ENCODE measurements around the gene RBBP8NL.

RBBP8NL gene

DNA sequence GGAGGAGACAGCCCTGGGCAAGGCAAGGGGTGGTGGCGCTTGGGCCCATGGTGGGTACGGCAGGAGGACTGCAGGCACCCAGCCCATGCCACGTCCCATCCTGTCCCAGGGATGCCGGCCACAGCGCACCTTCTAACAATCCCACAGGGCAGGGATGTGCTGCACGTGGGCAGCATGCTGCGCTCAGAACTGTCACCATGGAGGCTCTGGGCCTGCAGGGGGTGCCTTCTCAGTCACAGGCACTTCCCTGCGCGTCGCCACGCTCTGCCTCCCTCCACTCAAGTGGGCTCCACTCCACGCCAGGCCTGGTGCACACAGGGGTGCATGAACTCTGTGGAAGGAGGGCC, 22.6 kb downstream of the RBBP8NL start:
- Histone ChIP-seq H3K79me2 (ENCODE audit: control insufficient read depth, insufficient read depth, low read length, unreplicated experiment) (peaks cover 8% of the 10 kb centered on the region), H3K36me3 (ENCODE audit: insufficient read depth, low read length) (no peaks in the 10 kb centered on the region), H3K4me3 (ENCODE audit: low read depth, low read length) (no peak overlapping the region), H3K27ac (ENCODE audit: low read depth, low read length) (no peak overlapping the region), H3K27me3 (ENCODE audit: insufficient read depth, low read length) (no peaks in the 10 kb centered on the region), H2AFZ (ENCODE audit: low read length, unreplicated experiment) (no peak overlapping the region), H3K4me1 (ENCODE audit: control insufficient read depth, insufficient read depth, low read length, unreplicated experiment) (peaks cover 15% of the 10 kb centered on the region)

DNA sequence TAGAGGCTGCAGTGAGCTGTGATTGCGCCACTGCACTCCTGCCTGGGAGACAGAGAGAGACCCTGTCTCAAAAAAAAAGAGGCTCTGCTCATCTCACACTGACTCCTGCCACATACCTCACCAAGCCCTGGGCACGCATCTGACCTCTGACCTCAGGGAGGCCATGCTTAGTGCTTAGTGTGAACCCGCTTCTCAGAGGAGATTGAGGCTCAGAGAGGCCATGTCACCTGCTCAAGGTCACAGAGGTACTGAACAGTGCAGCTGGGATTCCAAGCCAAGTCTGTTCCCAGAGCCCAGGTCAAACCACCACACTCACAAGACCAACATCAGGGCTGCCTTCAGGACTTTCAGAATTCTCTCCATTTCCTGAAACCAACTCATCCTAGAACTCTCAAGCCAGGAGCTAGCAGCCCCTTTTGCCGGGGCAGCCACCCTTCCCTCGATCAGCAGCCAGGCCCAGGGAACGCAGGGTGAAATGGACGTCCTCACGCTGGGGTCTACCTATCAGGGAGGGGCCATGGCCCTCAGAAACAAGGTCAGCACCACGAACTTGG, 23.1 kb downstream of the RBBP8NL start:
- no peak overlapping the region for H3K4me3 ChIP-seq (ENCODE audit: low read depth, low read length)
- H3K36me3 ChIP-seq (ENCODE audit: insufficient read depth, low read length), result no peaks in the 10 kb centered on the region
- H2AFZ ChIP-seq (ENCODE audit: low read length, unreplicated experiment), result no peak overlapping the region
- H3K27ac ChIP-seq (ENCODE audit: low read depth, low read length), result no peak overlapping the region
- H3K79me2 ChIP-seq (ENCODE audit: control insufficient read depth, insufficient read depth, low read length, unreplicated experiment), result peaks cover 8% of the 10 kb centered on the region
- H3K4me1 ChIP-seq (ENCODE audit: control insufficient read depth, insufficient read depth, low read length, unreplicated experiment), result peaks cover 15% of the 10 kb centered on the region
- H3K27me3 ChIP-seq (ENCODE audit: insufficient read depth, low read length), result no peaks in the 10 kb centered on the region

DNA sequence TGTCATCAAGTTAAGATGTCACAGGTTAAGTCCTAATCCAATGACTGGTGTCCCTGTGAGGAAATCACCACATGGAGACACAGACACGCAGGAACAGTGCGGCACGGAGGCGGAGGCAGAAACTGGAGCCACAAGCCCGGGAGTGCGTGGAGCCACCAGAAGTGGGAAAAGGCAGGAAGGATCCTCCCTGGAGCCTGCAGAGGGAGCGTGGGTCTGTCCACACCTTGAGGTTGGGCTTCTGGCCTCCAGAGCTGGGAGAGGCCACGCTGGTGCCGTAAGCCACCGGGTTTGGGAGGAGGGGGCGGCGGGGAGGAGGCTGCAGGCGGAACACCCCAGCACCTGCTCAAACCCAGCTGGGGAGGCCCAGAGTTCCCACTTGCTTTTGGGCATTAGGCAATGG, 24.0 kb downstream of the RBBP8NL start:
- peaks cover 8% of the 10 kb centered on the region for H3K79me2 ChIP-seq (ENCODE audit: control insufficient read depth, insufficient read depth, low read length, unreplicated experiment)
- no peak overlapping the region for H3K27ac ChIP-seq (ENCODE audit: low read depth, low read length)
- H2AFZ ChIP-seq (ENCODE audit: low read length, unreplicated experiment), result no peak overlapping the region
- H3K36me3 ChIP-seq (ENCODE audit: insufficient read depth, low read length), result no peaks in the 10 kb centered on the region
- no peaks in the 10 kb centered on the region for H3K27me3 ChIP-seq (ENCODE audit: insufficient read depth, low read length)
- H3K4me1 ChIP-seq (ENCODE audit: control insufficient read depth, insufficient read depth, low read length, unreplicated experiment), result peaks cover 15% of the 10 kb centered on the region
- H3K4me3 ChIP-seq (ENCODE audit: low read depth, low read length), result no peak overlapping the region

DNA sequence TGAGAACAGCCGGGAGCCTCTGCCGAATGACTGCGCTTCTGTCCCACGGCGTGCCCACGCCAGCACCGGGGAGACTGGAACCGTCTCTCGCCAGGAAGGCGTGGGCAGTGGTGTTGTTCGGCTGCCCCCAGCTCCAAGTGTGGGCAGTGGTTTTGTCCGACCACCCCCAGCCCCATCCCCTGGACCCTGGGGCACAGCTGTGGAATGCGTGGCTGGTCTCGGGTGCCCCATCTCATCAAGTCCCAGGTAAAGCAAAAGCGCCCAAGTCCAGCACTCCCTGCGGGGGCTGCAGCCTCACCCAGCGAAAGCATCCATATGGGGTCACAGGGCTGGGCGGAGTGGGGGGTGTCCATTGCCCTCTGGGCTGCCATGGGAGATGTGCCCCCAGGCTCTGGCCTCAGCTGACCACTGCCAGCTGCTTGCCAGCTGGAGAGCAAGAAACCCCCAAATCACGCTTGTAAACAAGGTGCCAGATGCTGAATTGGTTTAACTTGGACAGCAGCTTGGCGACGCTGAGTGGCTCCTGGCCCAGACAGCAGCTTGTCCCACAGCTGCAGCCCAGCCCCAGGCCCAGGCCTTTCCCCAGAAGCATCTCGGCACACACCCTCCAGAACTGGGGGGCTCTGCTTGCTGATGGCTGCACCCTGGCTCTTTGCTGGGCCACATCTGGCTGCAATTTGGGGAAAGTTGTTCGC, 24.7 kb downstream of the RBBP8NL start:
- H2AFZ ChIP-seq (ENCODE audit: low read length, unreplicated experiment), result no peak overlapping the region
- peaks cover 12% of the 10 kb centered on the region for H3K4me1 ChIP-seq (ENCODE audit: control insufficient read depth, insufficient read depth, low read length, unreplicated experiment)
- H3K36me3 ChIP-seq (ENCODE audit: insufficient read depth, low read length), result no peaks in the 10 kb centered on the region
- no peak overlapping the region for H3K4me3 ChIP-seq (ENCODE audit: low read depth, low read length)
- peaks cover 8% of the 10 kb centered on the region for H3K79me2 ChIP-seq (ENCODE audit: control insufficient read depth, insufficient read depth, low read length, unreplicated experiment)
- no peaks in the 10 kb centered on the region for H3K27me3 ChIP-seq (ENCODE audit: insufficient read depth, low read length)
- H3K27ac ChIP-seq (ENCODE audit: low read depth, low read length), result no peak overlapping the region

DNA sequence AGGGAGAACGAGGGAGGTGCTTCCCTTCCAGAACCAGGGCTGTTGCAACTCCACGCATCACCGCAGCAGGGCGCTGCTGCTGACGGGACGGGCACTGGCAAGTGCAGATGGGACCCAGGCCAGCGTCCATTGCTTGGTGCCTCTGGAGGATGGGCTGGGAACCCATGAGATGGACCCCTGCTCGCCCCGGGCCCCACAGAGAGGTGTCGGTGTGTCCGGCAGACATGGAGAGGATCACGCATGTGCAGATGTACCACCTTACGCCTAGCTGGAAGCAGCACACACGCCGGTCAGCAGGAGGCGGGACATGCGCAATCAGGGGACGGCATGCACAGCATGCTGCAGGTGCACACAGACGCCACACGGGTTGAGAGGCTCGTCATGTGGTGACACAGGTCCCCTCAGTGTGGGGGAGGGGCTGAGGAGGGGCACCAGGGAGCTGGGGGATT, 26.0 kb downstream of the RBBP8NL start:
- Histone ChIP-seq H3K4me1 (ENCODE audit: control insufficient read depth, insufficient read depth, low read length, unreplicated experiment) (peaks cover 9% of the 10 kb centered on the region), H3K27ac (ENCODE audit: low read depth, low read length) (no peak overlapping the region)

DNA sequence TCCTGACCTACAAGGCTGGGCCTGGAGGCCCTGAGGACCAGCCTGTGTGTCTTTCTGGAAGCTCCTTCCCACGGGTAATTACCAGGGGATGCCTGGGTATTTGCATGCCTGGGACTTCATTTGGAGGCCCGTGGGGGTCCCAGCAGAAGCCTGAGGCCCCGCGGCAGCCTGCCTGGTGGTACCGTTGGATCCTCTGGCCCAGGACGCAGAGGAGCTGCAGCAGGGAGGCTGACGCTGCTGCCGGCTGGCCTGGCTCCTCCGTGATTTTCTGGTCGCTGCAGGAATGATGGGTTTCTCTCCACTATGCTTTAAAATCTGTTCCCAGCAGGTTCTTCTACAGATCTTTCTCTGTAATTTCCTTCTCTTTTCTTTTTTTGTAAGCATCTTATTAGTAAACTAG, 26.8 kb downstream of the RBBP8NL start:
- Histone ChIP-seq H3K27me3 (ENCODE audit: insufficient read depth, low read length) (no peaks in the 10 kb centered on the region), H3K36me3 (ENCODE audit: insufficient read depth, low read length) (no peaks in the 10 kb centered on the region), H3K4me1 (ENCODE audit: control insufficient read depth, insufficient read depth, low read length, unreplicated experiment) (peaks cover under 1% of the 10 kb centered on the region), H3K79me2 (ENCODE audit: control insufficient read depth, insufficient read depth, low read length, unreplicated experiment) (no peaks in the 10 kb centered on the region), H3K4me3 (ENCODE audit: low read depth, low read length) (no peak overlapping the region), H3K27ac (ENCODE audit: low read depth, low read length) (no peak overlapping the region), H2AFZ (ENCODE audit: low read length, unreplicated experiment) (no peak overlapping the region)

More for the DNA sequence above, 26.0 kb downstream of the RBBP8NL start:
- Histone ChIP-seq H3K36me3 (ENCODE audit: insufficient read depth, low read length) (no peaks in the 10 kb centered on the region), H2AFZ (ENCODE audit: low read length, unreplicated experiment) (no peak overlapping the region), H3K4me3 (ENCODE audit: low read depth, low read length) (no peak overlapping the region), H3K79me2 (ENCODE audit: control insufficient read depth, insufficient read depth, low read length, unreplicated experiment) (peaks cover 3% of the 10 kb centered on the region), H3K27me3 (ENCODE audit: insufficient read depth, low read length) (no peaks in the 10 kb centered on the region)

DNA sequence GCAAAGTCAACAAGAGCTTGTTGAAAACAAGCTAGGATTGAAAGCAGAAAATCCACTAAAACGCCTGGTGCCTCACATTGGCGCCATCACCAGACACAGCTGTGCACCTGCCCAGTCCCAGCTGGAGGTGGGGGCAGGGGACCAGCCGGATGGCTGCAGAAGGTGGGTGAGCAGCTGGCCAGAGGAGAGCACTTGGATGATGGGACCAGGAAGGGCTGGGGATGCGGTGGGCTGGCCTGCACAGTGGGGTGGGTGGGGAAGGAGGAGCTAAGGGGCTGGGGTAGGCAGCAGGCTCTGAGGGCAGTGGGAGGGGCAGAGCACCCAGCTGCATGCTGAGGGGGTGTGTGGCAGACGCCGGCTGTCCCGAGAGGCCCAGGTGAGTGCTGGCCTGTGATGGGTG, 27.3 kb downstream of the RBBP8NL start:
- Histone ChIP-seq H3K4me1 (ENCODE audit: control insufficient read depth, insufficient read depth, low read length, unreplicated experiment) (no peaks in the 10 kb centered on the region), H3K4me3 (ENCODE audit: low read depth, low read length) (no peak overlapping the region), H3K79me2 (ENCODE audit: control insufficient read depth, insufficient read depth, low read length, unreplicated experiment) (no peaks in the 10 kb centered on the region), H3K27me3 (ENCODE audit: insufficient read depth, low read length) (no peaks in the 10 kb centered on the region), H3K36me3 (ENCODE audit: insufficient read depth, low read length) (no peaks in the 10 kb centered on the region), H3K27ac (ENCODE audit: low read depth, low read length) (no peak overlapping the region), H2AFZ (ENCODE audit: low read length, unreplicated experiment) (no peak overlapping the region)

DNA sequence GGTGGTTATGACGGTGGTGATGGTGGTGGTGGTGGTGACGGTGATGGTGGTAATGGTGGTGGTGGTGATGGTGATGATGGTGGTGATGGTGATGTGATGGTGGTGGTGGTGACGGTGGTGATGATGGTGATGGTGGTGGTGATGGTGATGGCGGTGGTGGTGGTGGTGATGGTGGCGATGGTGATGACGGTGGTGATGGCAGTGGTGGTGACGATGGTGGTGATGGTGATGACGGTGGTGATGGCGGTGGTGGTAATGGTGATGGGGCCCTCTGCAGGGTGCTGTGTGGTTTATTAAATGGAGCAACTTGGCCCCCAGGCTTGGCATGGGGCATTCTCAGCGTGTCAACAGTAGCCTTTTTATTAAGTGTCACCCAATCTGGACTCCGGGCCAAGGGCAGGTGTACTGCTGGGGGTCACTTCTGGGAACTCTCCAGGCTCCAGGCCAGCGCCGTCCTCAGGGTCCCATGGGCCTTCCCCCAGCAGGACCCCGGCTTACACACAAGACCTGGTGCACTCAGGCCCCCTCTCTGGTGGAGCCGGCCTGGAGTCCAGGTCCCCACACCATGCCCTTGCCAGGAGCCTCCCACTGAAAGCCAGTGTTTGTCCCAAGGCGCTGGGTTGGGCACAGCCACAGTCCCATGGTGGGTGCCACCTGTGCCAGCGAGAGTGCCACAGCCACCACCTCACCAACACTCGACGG, 29.1 kb downstream of the RBBP8NL start:
- Histone ChIP-seq H3K27me3 (ENCODE audit: insufficient read depth, low read length) (no peaks in the 10 kb centered on the region), H3K4me1 (ENCODE audit: control insufficient read depth, insufficient read depth, low read length, unreplicated experiment) (no peaks in the 10 kb centered on the region)

DNA sequence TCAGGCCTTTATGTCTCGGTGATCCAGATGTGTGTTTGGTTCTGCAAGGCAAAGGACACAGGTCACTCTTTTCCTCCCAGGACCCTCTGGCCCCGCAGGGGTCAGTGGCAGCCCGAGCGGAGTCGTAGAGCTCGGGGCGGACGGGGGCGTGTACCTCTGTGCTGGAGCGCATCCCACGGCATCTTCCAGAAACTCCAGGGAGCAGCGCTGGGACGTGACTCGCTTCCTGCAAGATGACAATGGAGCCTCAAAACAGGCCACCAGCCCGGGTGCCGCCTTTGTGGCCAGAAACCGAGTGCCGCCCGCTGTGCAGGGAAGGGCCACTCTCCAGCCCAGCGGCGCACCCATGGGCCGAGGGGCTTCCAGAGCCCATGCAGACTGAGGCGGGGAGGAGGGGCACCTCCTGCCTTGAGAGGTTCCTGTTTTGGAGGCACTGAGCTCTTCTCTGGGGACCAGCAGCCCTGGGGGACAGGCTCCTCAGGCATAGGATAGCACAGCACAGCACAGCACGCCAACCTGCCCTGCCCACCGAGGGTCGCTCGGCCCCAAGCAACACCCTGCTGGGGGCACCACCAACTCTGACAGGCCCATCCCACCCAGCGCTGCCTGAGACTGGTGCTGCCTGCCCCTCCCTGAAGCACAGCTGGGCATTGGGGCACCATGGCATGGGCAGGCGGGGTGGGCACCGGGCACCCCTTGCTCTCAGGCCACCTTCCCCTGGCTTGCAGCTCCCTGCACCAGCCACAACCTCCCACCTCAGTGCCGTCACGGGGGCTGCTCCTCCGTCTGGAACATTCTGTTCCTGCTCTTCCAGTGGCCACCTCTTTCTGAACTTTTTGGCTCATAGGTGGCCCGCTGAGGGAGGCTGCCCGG, 30.7 kb downstream of the RBBP8NL start:
- Histone ChIP-seq H3K4me1 (ENCODE audit: control insufficient read depth, insufficient read depth, low read length, unreplicated experiment) (no peaks in the 10 kb centered on the region), H3K36me3 (ENCODE audit: insufficient read depth, low read length) (no peaks in the 10 kb centered on the region), H3K27me3 (ENCODE audit: insufficient read depth, low read length) (no peaks in the 10 kb centered on the region), H3K79me2 (ENCODE audit: control insufficient read depth, insufficient read depth, low read length, unreplicated experiment) (no peaks in the 10 kb centered on the region), H3K4me3 (ENCODE audit: low read depth, low read length) (no peak overlapping the region), H2AFZ (ENCODE audit: low read length, unreplicated experiment) (no peak overlapping the region), H3K27ac (ENCODE audit: low read depth, low read length) (no peak overlapping the region)

More for the DNA sequence above, 29.1 kb downstream of the RBBP8NL start:
- H3K36me3 ChIP-seq (ENCODE audit: insufficient read depth, low read length), result no peaks in the 10 kb centered on the region
- no peak overlapping the region for H2AFZ ChIP-seq (ENCODE audit: low read length, unreplicated experiment)
- H3K4me3 ChIP-seq (ENCODE audit: low read depth, low read length), result no peak overlapping the region
- no peak overlapping the region for H3K27ac ChIP-seq (ENCODE audit: low read depth, low read length)
- no peaks in the 10 kb centered on the region for H3K79me2 ChIP-seq (ENCODE audit: control insufficient read depth, insufficient read depth, low read length, unreplicated experiment)

DNA sequence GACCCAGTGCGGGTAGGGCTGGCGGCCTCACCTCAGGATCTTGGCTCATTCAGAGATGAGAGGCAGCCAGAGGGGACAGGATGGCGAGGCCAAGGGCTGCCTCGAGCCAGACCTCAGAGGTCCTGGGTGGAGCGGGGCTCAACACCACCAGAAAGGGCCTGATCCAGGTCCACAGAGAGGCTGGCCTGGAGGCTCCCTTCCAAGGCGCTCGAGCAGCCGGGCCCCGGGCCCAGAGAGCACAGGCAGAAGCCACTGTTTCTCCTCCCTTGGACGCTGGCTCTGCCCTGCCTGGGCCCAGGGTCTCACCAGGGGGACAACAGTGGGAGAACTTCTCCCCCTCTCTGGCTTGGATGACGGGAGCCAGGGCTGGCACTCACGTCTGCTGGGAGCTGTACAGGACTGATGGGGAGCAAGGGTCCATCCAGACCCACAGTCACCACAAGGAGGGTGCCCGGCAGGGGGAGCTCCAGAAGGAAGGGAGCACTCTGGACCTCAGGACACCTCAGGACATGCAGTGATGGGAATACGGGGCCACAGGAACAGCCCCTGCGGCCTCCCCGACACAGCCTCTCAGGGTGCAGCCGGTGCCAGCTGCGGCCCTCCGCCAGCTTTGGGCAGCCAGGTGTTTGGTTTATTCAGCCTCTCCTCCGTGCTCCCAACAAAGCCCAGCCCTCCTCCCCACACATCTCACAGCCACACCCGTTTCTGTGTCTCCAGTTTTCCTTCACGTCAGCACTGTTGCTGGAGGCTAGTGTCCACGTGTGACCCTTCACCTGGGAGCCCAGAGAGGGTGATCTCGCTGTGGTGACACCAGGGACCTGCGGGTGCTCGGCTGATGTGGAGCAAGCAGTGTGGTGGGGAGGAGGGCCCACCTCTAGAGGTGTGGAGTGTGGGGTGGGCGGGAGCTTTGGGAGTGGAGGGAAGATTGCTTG, 31.8 kb downstream of the RBBP8NL start:
- H3K4me1 ChIP-seq (ENCODE audit: control insufficient read depth, insufficient read depth, low read length, unreplicated experiment), result no peaks in the 10 kb centered on the region
- H3K36me3 ChIP-seq (ENCODE audit: insufficient read depth, low read length), result no peaks in the 10 kb centered on the region
- H3K27me3 ChIP-seq (ENCODE audit: insufficient read depth, low read length), result no peaks in the 10 kb centered on the region
- no peaks in the 10 kb centered on the region for H3K79me2 ChIP-seq (ENCODE audit: control insufficient read depth, insufficient read depth, low read length, unreplicated experiment)
- no peak overlapping the region for H3K4me3 ChIP-seq (ENCODE audit: low read depth, low read length)
- no peak overlapping the region for H3K27ac ChIP-seq (ENCODE audit: low read depth, low read length)
- H2AFZ ChIP-seq (ENCODE audit: low read length, unreplicated experiment), result no peak overlapping the region

All from ACC112 (cell line).